Hindlimb muscle (tissue), 1 donor: Measurements from ENCODE around the gene AZIN2. TPM values are rescaled to one million over a fixed set of nuclear protein-coding genes. Genes with fewer than 3 reads are reported as not detected.
"Not testable (repeated sequence)": the region's sequence is repeated elsewhere in the genome, so short reads cannot be mapped to it uniquely, and the experiment has no call there.

ENCODE experiments used
- DNase-seq: peaks from one replicate; pipeline ENCODE4 v3.0.0-alpha.2; 2013
- polyA plus RNA-seq: library from polyadenylated mRNA; unstranded; fragments of 120-200 nt; gene quantifications from one replicate; pipeline ENCODE4 v1.2.1, GENCODE V29; 2013; ENCODE audit not compliant: insufficient read length

AZIN2 gene
- 5.2 TPM for polyA plus RNA-seq

DNA sequence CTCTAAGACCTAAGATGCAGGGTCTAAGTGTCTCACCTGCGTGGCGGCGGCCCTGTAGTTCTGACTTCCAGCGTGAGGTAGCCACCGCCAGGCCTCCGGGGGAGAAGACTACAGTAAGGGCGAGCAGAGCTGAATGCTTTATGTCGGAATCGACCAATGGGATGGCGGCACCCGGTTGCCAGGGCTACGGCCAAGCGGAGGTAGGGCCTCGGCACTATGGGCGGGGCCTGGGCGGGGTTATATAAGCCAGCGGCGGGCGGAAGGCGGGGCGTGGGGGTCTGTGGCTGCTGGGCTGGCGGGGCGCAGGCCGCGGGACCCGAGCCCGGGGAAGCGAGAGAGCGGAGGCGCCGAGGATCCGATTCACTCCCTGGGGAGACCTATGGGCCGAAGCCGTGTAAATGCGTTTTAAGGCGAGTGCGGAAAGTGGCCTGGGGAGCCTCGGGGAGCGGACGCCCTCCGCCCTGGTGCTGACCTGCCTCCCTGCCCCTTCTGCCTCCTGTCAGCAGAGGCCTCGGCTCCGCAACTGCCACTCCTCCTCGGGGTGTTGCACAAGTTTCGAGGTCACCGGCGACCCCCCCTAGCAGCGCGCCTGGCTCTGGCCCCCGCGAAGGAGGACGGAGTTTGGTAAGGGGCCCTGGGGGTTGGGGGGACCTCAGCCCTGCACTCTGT lies at the start of gene AZIN2:
TSS of gene AZIN2 (plus strand) at position 269 of the 669 bp plus-strand sequence. CDS start 1,097 bp downstream, outside the sequence.
- DNase-seq, result peak; percentile 95

GRCh38 chr1:33031506-33031905 lies 49.4 kb upstream of the AZIN2 start:
- DNase-seq, result no peak

- DNase-seq, result no peak
Measured at GRCh38 chr1:33032126-33032869, 48.7 kb upstream of the AZIN2 start.

GRCh38 chr1:33036051-33036525 lies 44.9 kb upstream of the AZIN2 start:
- DNase-seq, result no peak

- peak; percentile 94 for DNase-seq
Measured at GRCh38 chr1:33036526-33037503, 44.1 kb upstream of the AZIN2 start, which contains the start of gene AK2. Gene AK2, minus strand, starts transcription at chr1:33036883. Its CDS starts 55 bp downstream, at chr1:33036828.

- no peak for DNase-seq
Measured at GRCh38 chr1:33039840-33040239, 41.1 kb upstream of the AZIN2 start.

DNA sequence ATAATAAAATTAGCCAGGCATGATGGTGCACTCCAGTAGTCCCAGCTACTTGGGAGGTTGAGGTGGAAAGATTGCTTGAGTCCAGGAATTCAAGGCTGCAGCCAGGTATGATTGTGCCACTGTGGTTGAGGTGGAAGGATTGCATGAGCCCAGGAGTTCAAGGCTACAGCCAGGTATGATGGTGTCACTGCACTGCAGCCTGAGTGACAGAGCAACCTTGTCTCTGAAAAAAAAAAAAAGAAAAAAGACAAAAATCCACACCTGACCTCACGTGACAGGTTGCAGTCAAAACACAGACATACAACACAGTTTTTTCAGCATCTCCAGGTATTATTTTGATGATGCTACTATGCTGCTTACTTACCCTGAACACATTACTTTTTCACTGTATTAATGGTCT lies 39.9 kb upstream of the AZIN2 start:
- DNase-seq, result no peak

DNA sequence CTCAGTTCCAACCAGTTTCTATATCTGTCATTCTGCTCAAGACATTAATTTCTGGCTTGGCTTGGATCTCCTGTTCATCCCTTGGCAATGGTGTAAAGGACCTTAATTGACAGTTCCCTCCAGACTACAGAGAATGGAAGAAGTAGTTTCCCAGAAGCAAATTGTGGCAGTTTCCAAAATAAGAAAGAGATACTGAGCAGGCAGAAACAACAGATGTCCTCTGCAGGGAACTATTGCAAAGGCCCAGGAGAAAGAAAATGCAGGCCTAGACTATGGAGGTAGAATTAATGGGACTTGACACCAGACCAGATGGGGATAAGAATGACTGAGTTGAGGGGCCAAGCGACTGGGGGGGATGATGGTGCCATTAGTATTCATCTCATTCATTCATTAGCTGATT lies 38.1 kb upstream of the AZIN2 start:
- no peak for DNase-seq

DNA sequence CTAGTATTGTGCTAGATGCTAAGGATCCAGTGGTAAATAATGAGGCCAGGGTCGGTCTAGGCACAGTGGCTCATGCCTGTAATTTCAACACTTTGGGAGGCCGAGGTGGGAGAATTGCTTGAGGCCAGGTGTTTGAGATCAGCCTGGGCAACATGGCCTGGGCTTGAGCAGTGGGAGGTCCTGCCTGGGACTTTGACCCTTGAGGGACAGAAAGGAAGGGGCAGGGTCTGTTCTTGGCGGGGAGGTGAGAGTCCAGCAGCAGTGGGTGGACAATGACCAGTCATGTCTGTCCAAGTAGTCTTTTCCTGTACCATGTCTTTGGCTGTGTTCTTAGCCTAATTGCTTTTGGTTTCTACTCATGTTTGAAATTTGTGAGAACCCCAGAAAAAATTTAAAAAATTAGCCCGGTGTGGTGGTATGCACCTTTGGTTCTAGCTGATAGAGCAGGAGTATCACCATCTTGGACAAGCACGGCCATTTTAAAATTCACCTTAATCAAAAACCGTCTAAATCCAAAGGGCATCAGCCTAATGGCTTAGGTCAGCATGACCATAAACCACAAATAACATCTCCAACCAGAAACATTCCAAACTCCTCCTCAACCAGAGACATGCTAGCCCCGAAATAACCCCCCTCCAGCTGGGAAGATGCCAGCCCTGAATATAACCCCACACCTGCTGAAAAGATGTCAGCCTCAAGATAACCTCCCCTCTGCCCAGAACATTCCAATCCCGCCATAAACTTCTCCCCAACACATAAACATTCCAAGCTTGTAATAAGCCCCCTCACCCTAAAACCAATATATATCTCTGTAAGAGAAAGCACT lies 37.5 kb upstream of the AZIN2 start:
- no peak for DNase-seq

GRCh38 chr1:33045246-33045645 lies 35.7 kb upstream of the AZIN2 start:
- no peak for DNase-seq

GRCh38 chr1:33045814-33046213 lies 35.1 kb upstream of the AZIN2 start:
- DNase-seq, result no peak

DNA sequence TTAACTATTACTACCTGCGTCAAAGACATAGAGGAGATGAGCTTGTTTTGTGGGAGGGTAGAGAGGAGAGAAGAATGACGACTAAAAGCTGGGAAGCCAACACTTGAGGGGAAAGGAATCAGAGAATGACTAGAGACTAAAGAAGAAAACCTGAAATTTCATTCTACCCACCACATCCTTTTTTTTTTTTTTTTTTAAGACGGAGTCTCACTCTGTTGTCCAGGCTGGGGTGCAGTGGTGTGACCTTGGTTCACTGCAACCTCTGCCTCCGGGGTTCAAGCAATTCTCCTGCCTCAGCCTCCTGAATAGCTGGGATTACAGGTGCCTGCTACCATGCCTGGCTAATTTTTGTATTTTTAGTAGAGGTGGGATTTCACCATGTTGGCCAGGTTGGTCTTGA lies 34.7 kb upstream of the AZIN2 start:
- DNase-seq, result not testable (repeated sequence)

GRCh38 chr1:33047290-33047689 lies 33.7 kb upstream of the AZIN2 start:
- DNase-seq, result no peak

DNA sequence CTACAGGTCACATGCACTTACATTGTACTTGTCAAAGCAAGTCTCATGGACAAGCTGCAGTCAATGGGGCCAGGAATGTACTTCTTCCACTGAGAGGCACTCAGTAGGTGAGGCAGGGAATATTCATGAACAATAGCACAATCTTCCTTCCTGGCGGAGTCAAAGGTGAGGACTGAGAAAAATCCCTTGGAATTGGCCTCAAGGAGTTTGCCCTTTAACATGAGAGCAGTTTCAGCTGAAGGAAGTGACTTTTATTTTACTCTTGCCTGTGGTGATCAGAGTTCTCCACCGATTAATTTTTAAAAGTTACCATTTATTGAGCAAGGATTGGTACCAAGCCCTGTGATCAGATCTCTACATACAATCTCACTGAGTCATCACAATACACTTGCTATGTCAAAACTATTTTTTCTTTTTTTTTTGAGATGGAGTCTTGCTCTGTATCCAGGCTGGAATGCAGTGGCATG lies 33.1 kb upstream of the AZIN2 start:
- no peak for DNase-seq

DNA sequence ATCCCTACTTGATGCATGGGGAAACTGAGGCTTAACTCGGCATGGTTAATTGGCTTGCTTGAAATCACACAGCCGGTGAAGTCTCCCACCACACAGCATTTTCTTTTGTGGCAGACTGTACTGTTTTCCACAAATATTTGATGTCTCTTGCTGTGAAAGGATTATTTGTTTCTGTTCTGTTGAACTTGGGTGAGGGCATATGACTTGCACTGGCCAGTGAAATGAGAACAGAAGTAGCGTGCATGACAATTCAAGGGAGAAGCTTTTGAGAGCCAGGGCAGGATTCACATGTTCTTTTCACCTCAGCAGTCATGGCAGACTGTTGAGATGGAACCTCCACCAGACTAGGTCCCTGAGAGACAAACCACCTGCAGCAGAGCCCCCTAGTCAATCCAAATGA lies 32.5 kb upstream of the AZIN2 start:
- DNase-seq, result no peak

DNA sequence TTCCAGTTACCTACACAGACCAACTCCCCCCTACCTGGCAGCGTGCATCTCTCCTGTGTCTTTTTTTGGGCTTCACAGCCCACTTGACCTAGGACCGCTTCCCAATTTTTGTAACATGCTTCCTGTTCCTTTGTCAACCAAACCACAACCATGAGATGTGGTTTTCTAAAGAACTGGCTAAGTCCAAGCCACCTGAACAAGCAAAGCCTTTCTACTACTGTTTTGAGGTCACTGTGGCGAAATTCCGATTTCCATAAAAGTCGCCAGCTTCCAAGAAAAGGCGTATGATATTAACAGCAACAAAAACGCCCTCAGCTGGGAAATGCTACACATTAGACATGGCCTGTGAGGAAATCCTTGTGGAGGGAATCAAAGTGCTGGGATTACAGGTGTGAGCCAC lies 31.6 kb upstream of the AZIN2 start:
- no peak for DNase-seq

DNA sequence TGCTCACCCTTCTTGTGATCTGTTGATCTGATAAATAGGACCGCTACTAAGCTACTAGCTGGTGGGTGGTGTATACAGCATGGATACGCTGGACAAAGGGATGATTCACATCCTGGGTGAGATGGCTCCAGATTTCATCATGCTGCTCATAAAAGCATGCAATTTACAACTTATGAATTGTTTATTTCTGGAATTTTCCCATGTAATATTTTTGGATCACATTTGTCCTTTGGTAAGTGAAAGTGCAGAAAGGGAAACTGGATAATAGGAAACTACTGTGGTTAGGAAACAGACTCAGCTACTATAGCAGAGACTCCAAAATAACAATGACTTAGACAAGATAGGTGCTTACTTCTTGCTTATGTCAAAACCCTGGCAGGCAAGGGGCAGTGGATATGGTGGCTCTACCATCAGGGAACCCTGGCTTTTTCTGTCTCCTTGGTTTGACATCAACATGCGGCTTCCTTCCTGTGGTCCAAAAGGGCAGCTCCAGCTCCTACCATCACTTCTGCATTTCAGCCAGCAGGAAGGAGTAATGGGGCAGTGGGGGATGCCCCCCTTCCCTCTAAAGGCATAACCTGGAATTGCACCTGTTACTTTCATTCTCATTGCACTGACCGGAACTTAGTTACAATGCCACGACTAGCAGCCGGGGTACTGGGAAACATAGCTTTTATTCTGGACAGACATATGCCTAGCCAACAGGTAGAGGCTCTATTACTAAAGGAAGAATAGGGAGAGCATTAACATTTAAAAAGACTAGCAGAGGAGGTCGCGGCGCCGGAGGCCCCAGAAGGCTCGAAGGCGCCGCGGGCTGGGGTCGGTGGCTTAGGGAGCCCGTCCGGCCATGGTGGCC lies 30.5 kb upstream of the AZIN2 start:
- DNase-seq, result no peak

DNA sequence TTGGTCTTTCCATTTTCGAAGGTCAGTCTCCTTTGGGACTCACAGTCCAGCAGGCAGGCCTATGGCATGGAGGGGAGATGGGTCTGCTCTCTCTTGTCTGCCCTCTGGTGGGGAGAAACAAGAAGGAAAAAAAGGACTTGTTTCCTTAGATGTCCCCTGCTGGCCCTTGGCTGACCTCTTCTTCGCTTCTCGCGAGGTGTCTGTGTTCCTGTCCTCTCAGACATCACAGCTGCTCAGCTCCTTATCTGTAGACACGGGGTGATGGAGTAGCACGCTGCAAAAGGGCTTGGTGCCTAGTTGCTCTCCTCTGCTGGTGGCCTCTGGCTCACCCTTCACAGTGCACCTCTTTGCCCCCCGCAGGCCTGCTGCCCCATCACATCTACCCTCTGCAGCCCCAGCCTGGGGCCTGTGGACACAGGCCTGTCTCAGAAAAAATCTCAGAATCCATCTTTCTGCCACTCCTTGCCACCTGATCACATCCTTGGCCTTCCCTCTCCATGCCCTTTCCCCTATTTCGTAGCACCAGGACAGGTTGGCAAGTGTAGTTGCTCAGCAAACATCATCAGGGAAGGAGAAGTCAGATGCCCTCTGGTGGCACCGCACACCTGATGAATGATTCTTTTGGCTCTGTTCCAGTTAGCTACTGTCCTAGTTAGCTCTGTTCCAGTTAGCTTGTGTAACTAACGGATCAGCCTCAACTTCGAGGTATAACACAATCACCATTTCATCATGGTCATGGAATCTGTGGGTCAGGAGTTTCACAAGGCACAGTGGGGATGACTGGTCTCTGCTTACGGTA lies 25.5 kb upstream of the AZIN2 start:
- DNase-seq, result peak; percentile 74

DNA sequence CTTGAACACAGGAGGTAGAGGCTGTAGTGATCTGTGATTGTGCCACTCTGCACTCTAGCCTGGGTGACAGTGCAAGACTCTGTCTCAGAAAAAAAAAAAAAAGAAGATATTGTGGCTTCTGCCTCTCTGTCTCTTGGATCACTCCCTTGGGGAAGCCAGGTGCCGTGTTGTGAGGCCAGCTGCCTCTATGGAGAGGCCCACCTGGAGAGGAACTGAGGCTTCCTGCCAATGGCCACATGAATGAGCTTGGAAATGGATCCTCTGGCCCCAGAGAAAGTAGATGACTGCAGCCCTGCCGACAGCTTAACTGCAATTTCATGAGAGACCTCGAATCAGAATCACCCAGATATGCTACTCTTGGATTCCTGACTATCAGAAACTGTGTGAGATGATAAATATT lies 24.5 kb upstream of the AZIN2 start:
- DNase-seq, result no peak

- no peak for DNase-seq
Measured at GRCh38 chr1:33057095-33057494, 23.9 kb upstream of the AZIN2 start.
